ENCODE measurements around the gene RNF220. TPM values are rescaled to one million over a fixed set of nuclear protein-coding genes. Genes with fewer than 3 reads are reported as not detected.

The RNF220 gene
- total and polyA plus RNA-seq, 2 of the 13 experiments (the other 11 are each of a cell fraction or from before 2014, with no cell fraction given): 48.2 to 72.1 TPM

- no peak for TF ChIP-seq SNRNP70 (IDR thresholded peaks at IDR 0.05; ENCODE audit: low read depth, low read length)
Observed at GRCh38 chr1:44419901-44420300, 14.8 kb downstream of the RNF220 start (continued).

DNA sequence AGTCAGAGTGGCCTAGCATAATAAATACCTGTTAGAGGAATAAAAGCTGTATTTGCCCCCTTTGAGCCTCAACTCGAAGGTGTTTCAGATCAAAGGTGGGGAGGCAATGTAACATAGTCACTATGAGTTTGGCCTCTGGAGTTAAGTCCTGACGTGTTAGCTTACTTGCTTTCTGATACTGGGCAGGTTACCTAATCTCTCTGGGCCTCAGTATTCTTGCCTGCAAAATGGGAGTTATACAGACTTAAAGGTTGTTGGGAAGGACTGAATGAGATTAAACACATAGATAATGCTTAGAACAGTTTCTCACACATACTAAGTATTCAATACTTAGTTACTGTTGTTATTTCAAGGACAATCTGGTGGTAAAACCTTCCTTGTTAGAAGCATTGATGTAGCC lies 15.5 kb downstream of the RNF220 start:
- in situ Hi-C loops (cut with HindIII; ENCODE audit: extremely low pct_ligation_motif_present, low pct_unique_long_range_greater_than_20kb) (no loop called here), intact Hi-C loops (cut with micrococcal nuclease; ENCODE audit: unreplicated experiment) (no loop called here)
- Histone ChIP-seq H3K36me3 (replicated peaks in 1 of 2; ENCODE audit: control insufficient read depth in 1 of 2, insufficient read depth in 2 of 2, low read length in 2 of 2) (peaks cover 0 to 11% of the 10 kb centered on the region in 2 experiments; a peak in 3 of 5 replicates), H4K20me1 (ENCODE audit: insufficient read depth, low read length) (peaks cover 5% of the 10 kb centered on the region; the same call in 1 of the 2 replicates), H2AFZ (ENCODE audit: low read length) (no peak overlapping the region), H3K4me3 (replicated peaks in 1 of 3; ENCODE audit: insufficient read depth in 1 of 3, low read depth in 2 of 3, low read length in 3 of 3) (no peak overlapping the region), H3K4me1 (ENCODE audit: insufficient read depth, low read length) (peaks cover 20% of the 10 kb centered on the region), H3K4me2 (ENCODE audit: low read depth, low read length) (no peak overlapping the region), H3K27me3 (ENCODE audit: control insufficient read depth in 1 of 2, insufficient read depth in 2 of 2, low read length in 2 of 2) (peaks cover 0 to 16% of the 10 kb centered on the region in 2 experiments; a peak in 2 of 5 replicates), H3K79me2 (ENCODE audit: insufficient read depth, low read length) (no peaks in the 10 kb centered on the region), H3K9ac (ENCODE audit: insufficient read depth, low read depth, low read length) (no peak overlapping the region), H3K27ac (ENCODE audit: extremely low read length, insufficient read depth, low read length) (no peak overlapping the region), H3K9me3 (ENCODE audit: low read length) (no peaks in the 10 kb centered on the region)
- ATAC-seq: no peak
- CTCF ChIA-PET (ENCODE audit: low intra/inter-chr PET ratio, low total read pairs): no interaction called here
- no peak for FAIRE-seq
- POLR2A ChIA-PET: no interaction called here
- WGBS (ENCODE audit: low lambda C conversion rate): 86% methylated on average over 2 of the region's 2 CpGs
- no TSS peak for BruUV-seq (replicated peaks)
- no peak for TF ChIP-seq ZIK1 (CRISPR knock-in tag; IDR thresholded peaks at IDR 0.05; ENCODE audit: borderline replicate concordance, low read depth)
- peak; percentile 84 for TF ChIP-seq ZNF629 (CRISPR knock-in tag; conservative IDR thresholded peaks at IDR 0.05)
- no peak for DNase-seq (ENCODE audit: low spot score)

DNA sequence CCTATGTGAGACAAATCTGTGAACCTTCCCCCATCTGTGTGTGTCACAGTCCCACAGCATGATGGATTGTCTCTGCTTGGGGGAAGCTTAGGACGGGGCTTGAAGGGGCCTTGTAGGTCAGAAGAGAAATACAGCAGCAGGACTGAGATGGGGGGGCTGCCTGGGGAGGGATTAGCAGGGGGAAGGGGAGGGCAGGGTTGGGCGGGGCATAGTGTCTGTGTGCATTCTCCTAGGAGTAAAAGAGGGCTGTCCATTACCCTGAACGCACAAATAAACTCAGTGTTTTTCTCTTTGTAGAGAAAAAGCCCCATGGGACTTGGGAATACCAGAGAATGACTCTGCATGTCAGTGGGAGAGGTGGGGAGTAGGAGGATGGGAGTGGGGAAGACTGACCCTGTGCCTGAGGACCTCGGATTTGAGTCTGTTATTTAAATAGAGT lies 16.4 kb downstream of the RNF220 start:
- 52% methylated on average over 4 of the region's 4 CpGs for WGBS (ENCODE audit: low lambda C conversion rate)
- Histone ChIP-seq H3K36me3 (replicated peaks in 1 of 2; ENCODE audit: control insufficient read depth in 1 of 2, insufficient read depth in 2 of 2, low read length in 2 of 2) (peaks cover 0 to 6% of the 10 kb centered on the region in 2 experiments; a peak in 3 of 5 replicates), H3K27me3 (ENCODE audit: control insufficient read depth in 1 of 2, insufficient read depth in 2 of 2, low read length in 2 of 2) (peaks cover 0 to 16% of the 10 kb centered on the region in 2 experiments; a peak in 2 of 5 replicates), H3K9ac (ENCODE audit: insufficient read depth, low read depth, low read length) (no peak overlapping the region), H3K4me1 (ENCODE audit: insufficient read depth, low read length) (peaks cover 20% of the 10 kb centered on the region), H3K4me3 (replicated peaks in 1 of 3; ENCODE audit: insufficient read depth in 1 of 3, low read depth in 2 of 3, low read length in 3 of 3) (no peak overlapping the region), H4K20me1 (ENCODE audit: insufficient read depth, low read length) (peaks cover 5% of the 10 kb centered on the region; the same call in 1 of the 2 replicates), H2AFZ (ENCODE audit: low read length) (no peak overlapping the region), H3K9me3 (ENCODE audit: low read length) (no peaks in the 10 kb centered on the region), H3K4me2 (ENCODE audit: low read depth, low read length) (no peak overlapping the region), H3K79me2 (ENCODE audit: insufficient read depth, low read length) (no peaks in the 10 kb centered on the region), H3K27ac (ENCODE audit: extremely low read length, insufficient read depth, low read length) (no peak overlapping the region)
- FAIRE-seq: no peak
- intact Hi-C loops (cut with micrococcal nuclease; ENCODE audit: unreplicated experiment): no loop called here
- in situ Hi-C loops (cut with HindIII; ENCODE audit: extremely low pct_ligation_motif_present, low pct_unique_long_range_greater_than_20kb): no loop called here
- no peak for DNase-seq (ENCODE audit: low spot score)
- CTCF ChIA-PET (ENCODE audit: low intra/inter-chr PET ratio, low total read pairs): no interaction called here
- ATAC-seq: no peak
- TF ChIP-seq HES4 (CRISPR knock-in tag; IDR thresholded peaks at IDR 0.05; ENCODE audit: borderline replicate concordance): no peak
- BruUV-seq (replicated peaks): no TSS peak
- POLR2A ChIA-PET: no interaction called here
